ENCODE measurements around the gene TAS2R50.

DNA sequence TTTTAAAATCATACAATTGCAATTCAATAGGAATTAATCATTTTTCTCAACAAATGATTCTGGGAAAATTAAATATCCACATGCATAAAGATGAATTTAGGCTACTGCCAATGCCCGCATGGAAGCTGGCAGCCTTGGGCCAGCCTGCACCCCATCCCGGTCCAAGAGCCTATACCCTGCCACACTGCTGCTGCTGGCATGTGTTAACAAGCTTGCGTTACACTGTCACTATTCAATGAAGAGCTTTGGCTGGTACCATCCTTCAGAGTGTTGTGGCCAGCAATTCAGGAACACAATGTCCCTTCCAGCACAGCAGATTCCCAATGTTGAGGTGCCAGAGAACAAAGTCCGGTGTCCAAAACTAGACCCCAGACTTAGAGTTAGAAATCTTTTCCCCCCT lies 34.1 kb downstream of the TAS2R50 start:
- TF ChIP-seq, protein P1, sequence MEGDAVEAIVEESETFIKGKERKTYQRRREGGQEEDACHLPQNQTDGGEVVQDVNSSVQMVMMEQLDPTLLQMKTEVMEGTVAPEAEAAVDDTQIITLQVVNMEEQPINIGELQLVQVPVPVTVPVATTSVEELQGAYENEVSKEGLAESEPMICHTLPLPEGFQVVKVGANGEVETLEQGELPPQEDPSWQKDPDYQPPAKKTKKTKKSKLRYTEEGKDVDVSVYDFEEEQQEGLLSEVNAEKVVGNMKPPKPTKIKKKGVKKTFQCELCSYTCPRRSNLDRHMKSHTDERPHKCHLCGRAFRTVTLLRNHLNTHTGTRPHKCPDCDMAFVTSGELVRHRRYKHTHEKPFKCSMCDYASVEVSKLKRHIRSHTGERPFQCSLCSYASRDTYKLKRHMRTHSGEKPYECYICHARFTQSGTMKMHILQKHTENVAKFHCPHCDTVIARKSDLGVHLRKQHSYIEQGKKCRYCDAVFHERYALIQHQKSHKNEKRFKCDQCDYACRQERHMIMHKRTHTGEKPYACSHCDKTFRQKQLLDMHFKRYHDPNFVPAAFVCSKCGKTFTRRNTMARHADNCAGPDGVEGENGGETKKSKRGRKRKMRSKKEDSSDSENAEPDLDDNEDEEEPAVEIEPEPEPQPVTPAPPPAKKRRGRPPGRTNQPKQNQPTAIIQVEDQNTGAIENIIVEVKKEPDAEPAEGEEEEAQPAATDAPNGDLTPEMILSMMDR (IDR thresholded peaks at IDR 0.05): no peak
- no peak for TF ChIP-seq POLR2A (IDR thresholded peaks at IDR 0.05)
